Activated T-cell treated with anti-CD3 and anti-CD28 coated beads, Interleukin-2, amount 50 U/mL, for 48 hours (primary cell): ENCODE results near the gene KDELR1.
A peak's percentile ranks its signal among the peaks of the same experiment; 100 is the strongest.

ENCODE experiments used
- DNase-seq, 2 experiments: peaks; one replicate each; pipeline ENCODE4 v3.0.0-alpha.2; 2020

The KDELR1 gene

DNA sequence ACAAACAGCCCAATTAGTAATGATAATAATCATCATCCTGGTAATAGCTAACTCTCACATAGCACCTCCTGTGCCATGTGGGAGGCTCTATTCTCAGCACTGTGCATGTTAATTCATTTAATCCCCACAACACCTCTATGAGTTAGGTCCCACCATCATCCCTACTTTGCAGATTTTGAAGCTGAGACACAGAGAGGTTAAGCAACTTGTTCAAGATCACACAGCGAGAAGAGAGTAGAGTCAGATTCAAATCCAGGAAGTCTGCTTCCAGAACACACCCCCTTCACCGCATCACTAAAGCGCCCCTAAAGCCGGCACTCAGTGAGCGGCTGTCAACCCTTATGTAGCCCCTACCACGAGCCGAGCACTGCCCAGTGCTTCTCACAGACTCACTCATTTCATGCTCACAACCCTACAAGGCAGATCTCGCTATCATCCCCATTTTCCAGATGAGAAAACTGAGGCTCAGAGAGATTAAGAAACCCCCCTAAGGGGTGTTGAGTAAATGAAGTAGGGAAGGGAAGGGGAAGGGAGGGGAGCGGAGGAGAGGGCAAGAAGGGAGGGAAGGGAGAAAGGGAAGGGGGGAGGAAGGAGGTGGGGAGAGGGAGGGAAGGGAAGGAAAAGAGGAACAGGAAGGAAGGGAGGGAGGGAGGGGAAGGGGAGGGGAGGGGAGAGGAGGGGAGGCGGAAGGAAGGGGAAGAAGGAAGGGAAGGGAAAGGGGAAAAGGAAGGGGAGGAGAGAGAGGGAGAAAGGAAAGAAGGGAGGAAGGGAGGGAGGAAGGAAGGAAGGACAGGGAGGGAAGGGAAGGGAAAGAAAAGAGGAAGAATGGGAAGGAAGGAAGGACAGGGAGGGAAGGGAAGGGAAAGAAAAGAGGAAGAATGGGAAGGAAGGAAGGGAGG lies 49.6 kb downstream of the KDELR1 start:
- DNase-seq = no peak

DNA sequence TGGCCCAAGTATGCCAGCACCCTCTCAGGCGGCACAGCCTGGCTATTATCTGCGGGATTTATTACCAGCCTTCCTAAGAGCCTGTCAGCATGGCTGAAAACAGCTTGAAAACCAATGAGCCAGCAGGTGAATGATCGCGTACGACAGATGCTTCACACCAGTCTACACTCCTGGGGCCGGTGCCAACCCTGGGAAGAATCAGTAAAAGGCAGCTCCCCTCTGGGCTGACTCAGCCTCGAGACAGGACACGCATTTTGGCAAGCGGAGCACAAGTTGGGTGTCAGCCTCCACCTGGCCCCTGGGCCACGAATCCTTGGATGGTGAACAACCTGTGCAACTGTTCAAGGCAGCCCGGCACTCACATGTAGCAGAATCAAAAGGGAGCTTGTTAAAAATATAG lies 50.4 kb downstream of the KDELR1 start:
- DNase-seq = no peak

DNA sequence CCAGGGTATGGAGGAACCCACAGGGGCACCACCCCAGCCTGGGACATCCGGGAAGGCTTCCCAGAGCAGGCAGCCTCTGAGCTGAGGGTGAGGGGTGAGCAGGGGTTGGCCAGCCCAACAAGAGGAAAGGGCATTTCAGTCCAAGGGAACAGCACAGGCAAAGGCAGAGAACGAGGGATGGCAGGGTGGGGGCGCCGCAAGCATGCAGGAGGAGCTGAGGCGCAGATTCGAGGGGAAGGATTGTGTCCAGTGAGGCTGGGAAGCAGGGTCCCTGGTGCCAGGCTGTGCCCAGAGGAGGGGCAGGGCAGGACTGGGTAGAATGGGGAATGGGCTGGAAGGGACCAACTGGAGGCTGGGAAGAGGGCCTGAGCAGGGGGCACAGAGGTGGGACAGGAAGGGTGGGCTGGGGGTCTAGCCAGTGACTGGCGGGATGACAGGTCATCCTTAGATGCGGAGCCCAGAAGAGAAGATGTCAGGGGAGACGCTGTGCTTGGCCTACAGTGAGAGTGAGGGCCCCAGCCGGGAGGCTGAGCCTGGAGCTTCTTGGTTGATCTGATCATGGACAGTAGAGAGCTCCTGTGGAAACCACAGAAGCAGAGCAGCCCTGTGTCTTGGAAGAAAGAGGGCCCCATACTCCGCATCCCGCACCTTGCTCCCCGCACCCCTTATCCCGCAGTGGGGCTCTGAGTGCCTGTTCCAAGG lies 52.4 kb downstream of the KDELR1 start:
- DNase-seq = no peak

DNA sequence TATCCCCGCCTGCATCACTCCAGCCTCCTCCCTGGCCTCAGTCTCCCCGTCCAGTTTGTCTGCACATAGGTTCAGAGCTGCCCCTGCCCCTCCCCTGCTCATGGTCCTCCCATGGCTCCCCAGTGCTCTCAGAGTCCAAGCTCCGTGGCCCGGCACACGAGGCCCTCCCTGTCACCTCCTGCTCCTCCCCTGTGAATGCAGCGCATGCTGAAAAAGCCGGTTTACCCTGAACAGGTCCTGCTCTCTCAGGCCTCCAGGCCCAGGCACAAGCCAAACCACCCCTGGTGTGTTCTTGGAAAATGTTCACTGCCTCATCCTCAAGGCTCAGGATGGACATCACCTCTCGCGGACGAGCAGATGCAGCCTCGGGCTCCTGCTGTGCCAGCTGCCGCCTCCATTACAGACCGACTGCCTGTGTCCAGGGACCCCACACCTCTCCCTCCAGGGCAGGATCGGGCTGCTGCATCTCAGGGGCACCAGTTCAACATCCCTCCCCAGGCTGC lies 53.0 kb downstream of the KDELR1 start:
- no peak for DNase-seq

DNA sequence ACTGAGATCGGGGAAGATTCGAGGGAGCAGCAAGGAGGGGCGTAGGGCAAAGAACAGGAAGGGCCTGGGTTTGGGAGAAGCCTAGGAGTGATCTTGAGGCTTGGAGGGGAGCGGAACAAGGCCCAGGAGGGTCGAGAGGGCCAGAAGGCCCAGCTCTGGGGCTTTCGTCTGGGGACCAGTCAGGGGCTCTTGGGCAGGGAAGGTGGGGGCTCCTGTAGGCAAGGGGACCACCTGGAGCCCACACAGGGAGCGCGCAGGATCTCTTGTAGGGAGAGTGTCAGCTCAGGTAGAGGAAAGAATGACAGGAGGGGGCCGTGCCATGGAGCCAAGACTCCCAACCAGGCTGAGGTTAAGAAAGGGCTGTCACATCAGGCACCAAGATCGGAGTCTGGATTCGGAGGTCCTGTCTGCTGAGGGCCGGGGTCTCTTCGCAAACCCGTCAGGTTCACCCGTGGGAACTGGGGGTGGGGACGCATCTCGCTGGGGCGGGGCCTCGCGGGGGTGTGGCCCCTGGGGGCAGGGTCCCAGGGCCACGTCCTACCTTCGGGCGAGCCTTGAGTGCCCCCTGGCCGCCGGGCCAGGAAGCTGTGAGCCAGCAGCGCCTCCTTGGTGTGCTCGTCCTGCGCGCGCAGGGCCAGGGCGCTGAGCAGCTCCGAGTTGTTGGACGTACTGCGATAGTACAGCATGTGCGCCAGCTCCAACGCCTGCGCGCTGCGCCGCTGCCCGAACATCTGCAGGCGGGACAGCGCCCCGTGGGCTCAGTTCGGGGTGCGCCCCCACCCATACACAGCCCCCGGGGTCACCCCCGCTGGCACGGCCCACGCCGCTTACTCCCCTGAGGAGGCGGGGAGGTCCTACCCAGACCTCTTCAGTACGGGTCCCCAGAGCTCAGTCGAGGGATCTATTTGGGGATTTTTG lies 57.6 kb downstream of the KDELR1 start:
- peak; percentile 95 for DNase-seq

DNA sequence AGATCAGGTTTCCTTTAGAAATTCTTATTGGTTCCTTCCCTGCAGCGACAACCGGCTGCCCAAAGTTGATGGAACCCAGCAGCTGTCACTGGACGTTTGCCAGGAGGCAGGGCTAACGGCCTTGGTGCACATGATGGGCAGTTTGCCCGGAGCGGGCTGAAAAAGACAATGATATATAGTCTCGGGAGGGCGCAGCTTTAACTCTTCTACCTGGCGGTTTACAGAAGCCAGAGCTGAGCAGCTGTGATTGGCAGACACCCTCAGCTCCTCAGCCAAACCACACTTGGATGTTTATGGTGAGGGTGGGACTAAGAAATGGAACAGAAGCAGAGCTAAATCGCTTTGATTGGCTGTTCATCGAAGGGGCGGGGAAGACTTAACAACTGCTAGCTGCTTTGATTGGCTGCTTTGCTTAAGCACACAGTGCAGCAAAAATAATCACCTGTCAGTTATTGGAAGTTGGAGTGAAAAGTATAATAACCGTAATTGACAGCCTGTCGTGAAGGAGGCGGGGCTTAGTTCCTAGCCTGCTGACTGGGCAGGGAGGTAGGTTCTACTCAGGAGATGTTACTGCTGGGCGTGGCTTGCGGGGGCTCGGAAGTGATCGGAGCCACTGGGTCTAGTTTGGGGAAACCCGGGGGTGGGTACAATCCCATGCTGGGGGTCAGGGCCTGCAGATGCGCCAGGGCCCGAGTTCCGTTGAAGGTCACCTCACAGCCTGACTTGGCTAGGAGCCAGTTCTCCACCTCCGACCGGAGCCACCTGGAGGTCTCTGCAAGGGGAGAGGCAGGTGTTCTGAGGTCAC lies 58.5 kb downstream of the KDELR1 start:
- DNase-seq = peak; percentile 86 to 91
